T-helper 1 cell treated with Interleukin-12 subunit alpha and Interleukin-12 subunit beta and Interleukin-4 antibody, amounts not matched to agents 30 ng/mL and 1 ng/mL, for 36 hours (primary cell): ENCODE data around the gene PAPSS1. TPM values are rescaled to one million over a fixed set of nuclear protein-coding genes. Genes with fewer than 3 reads are reported as not detected.
"Not testable (repeated sequence)": the region's sequence is repeated elsewhere in the genome, so short reads cannot be mapped to it uniquely, and the experiment has no call there.

Experiments used
- intact Hi-C: fragments of 100-400 bp; cut with micrococcal nuclease; formaldehyde crosslinking; loops from one replicate; pipeline ENCODE4 v1.15.1; 2024
- total RNA-seq: library from RNA; stranded (reverse); gene quantifications from 2 replicates; pipeline ENCODE4 v1.2.3, GENCODE V29; 2022

Gene PAPSS1
- total RNA-seq, 1 donor from 2014 or later: 33.0 TPM

GRCh38 chr4:107691378-107691777 lies 28.7 kb downstream of the PAPSS1 start:
- intact Hi-C loops: no loop called here

GRCh38 chr4:107689912-107690587 lies 30.0 kb downstream of the PAPSS1 start:
- intact Hi-C loops: no loop called here

GRCh38 chr4:107688421-107688820 lies 31.6 kb downstream of the PAPSS1 start:
- intact Hi-C loops: no loop called here

- intact Hi-C loops: no loop called here
Observed at GRCh38 chr4:107685740-107686139, 34.3 kb downstream of the PAPSS1 start.

GRCh38 chr4:107683873-107684272 lies 36.2 kb downstream of the PAPSS1 start:
- intact Hi-C loops: no loop called here

- intact Hi-C loops: no loop called here
Observed at GRCh38 chr4:107682306-107682705, 37.7 kb downstream of the PAPSS1 start.

GRCh38 chr4:107669068-107669467 lies 51.0 kb downstream of the PAPSS1 start:
- intact Hi-C loops: no loop called here

GRCh38 chr4:107666134-107666533 lies 53.9 kb downstream of the PAPSS1 start:
- intact Hi-C loops: no loop called here

- intact Hi-C loops: no loop called here
Observed at GRCh38 chr4:107665001-107665400, 55.0 kb downstream of the PAPSS1 start.

GRCh38 chr4:107658400-107659336 lies 61.4 kb downstream of the PAPSS1 start:
- intact Hi-C loops: no loop called here

GRCh38 chr4:107655289-107655688 lies 64.7 kb downstream of the PAPSS1 start:
- intact Hi-C loops: no loop called here

GRCh38 chr4:107654694-107655093 lies 65.3 kb downstream of the PAPSS1 start:
- intact Hi-C loops: no loop called here

GRCh38 chr4:107651408-107651807 lies 68.6 kb downstream of the PAPSS1 start:
- intact Hi-C loops: not testable (repeated sequence)

- intact Hi-C loops: no loop called here
Observed at GRCh38 chr4:107650251-107650650, 69.8 kb downstream of the PAPSS1 start.

- intact Hi-C loops: no loop called here
Observed at GRCh38 chr4:107648178-107648991, 71.6 kb downstream of the PAPSS1 start.

- intact Hi-C loops: no loop called here
Observed at GRCh38 chr4:107647591-107647990, 72.4 kb downstream of the PAPSS1 start.

- intact Hi-C loops: no loop called here
Observed at GRCh38 chr4:107645604-107646003, 74.4 kb downstream of the PAPSS1 start.

- intact Hi-C loops: no loop called here
Observed at GRCh38 chr4:107643021-107643420, 77.0 kb downstream of the PAPSS1 start.

- intact Hi-C loops: no loop called here
Observed at GRCh38 chr4:107640878-107641277, 79.2 kb downstream of the PAPSS1 start.

GRCh38 chr4:107640197-107640596 lies 79.8 kb downstream of the PAPSS1 start:
- intact Hi-C loops: no loop called here

- intact Hi-C loops: no loop called here
Observed at GRCh38 chr4:107635735-107636134, 84.3 kb downstream of the PAPSS1 start.

GRCh38 chr4:107631560-107631959 lies 88.5 kb downstream of the PAPSS1 start:
- intact Hi-C loops: no loop called here
